HG03139 (cell line): ENCODE measurements around the gene TP73.

ENCODE experiments used
- ATAC-seq: cut with Tn5 transposase; IDR thresholded peaks from one replicate; pipeline ENCODE4 v1.9.1; 2021; ENCODE audit not compliant: unreplicated experiment

TP73 gene

GRCh38 chr1:3777078-3777547 is 124.8 kb downstream of the TP73 start:
- no peak for ATAC-seq

GRCh38 chr1:3777647-3778589 is 125.6 kb downstream of the TP73 start:
- no peak for ATAC-seq

- no peak for ATAC-seq
Observed at GRCh38 chr1:3778590-3779264, 126.4 kb downstream of the TP73 start.

GRCh38 chr1:3779265-3779911 is 127.1 kb downstream of the TP73 start:
- no peak for ATAC-seq

GRCh38 chr1:3779912-3780416 is 127.6 kb downstream of the TP73 start:
- no peak for ATAC-seq

GRCh38 chr1:3780901-3781300 is 128.6 kb downstream of the TP73 start:
- no peak for ATAC-seq

- no peak for ATAC-seq
Observed at GRCh38 chr1:3783651-3784474, 131.5 kb downstream of the TP73 start.

- ATAC-seq, result no peak
Observed at GRCh38 chr1:3785045-3785444, 132.7 kb downstream of the TP73 start.

GRCh38 chr1:3785456-3786157 is 133.3 kb downstream of the TP73 start:
- ATAC-seq, result no peak
